K562 (cell line): ENCODE data around the gene INSIG1. TPM values are rescaled to one million over a fixed set of nuclear protein-coding genes. Genes with fewer than 3 reads are reported as not detected.
A peak's percentile ranks its signal among the peaks of the same experiment; 100 is the strongest.

ENCODE experiments used
- CBX8 ChIP-seq: fragments of 200-600 bp; sonication (generic); IDR thresholded peaks from 2 replicates; pipeline ENCODE4 v1.6.1; 2012; ENCODE audit warnings: borderline replicate concordance, mixed run types, low read depth, mild to moderate bottlenecking, moderate library complexity, mixed read lengths, low read length, control low read depth, inconsistent platforms; ENCODE audit not compliant: poor library complexity, severe bottlenecking; ENCODE audit errors: extremely low read depth
- CXXC5 ChIP-seq: fragments of 250-450 bp; sonication (Bioruptor Pico); IDR thresholded peaks from 2 replicates; pipeline ENCODE4 v1.8.0; 2022; ENCODE audit warnings: inconsistent platforms, mild to moderate bottlenecking, moderate library complexity
- ESRRB ChIP-seq: fragments of 250-450 bp; sonication (Bioruptor Pico); IDR thresholded peaks from 2 replicates; pipeline ENCODE4 v1.5.0; 2020; ENCODE audit warnings: mild to moderate bottlenecking, moderate library complexity, borderline replicate concordance
- POLR3A ChIP-seq: IDR thresholded peaks from 2 replicates; pipeline ENCODE4 v1.6.1; 2011; ENCODE audit warnings: borderline replicate concordance, mild to moderate bottlenecking, moderate library complexity; ENCODE audit not compliant: insufficient read length, insufficient read depth; ENCODE audit errors: extremely low read depth
- RHOXF2B ChIP-seq: fragments of 250-450 bp; sonication (Bioruptor Pico); conservative IDR thresholded peaks from 2 replicates; pipeline ENCODE4 v1.5.1; 2021
- ZNF165 ChIP-seq: fragments of 250-450 bp; sonication (Bioruptor Pico); IDR thresholded peaks from 2 replicates; pipeline ENCODE4 v1.4.0; 2020; ENCODE audit warnings: borderline replicate concordance
- ZNF253 ChIP-seq: fragments of 250-450 bp; sonication (Bioruptor Pico); conservative IDR thresholded peaks from 2 replicates; pipeline ENCODE4 v1.6.1; 2021; ENCODE audit warnings: mild to moderate bottlenecking
- ZNF282 ChIP-seq: sonication (generic); formaldehyde crosslinking; IDR thresholded peaks from 2 replicates; pipeline ENCODE4 v1.8.1; 2023; ENCODE audit warnings: missing genetic modification reagents
- polyA plus RNA-seq, 8 experiments: library from polyadenylated mRNA; depleted of rRNA in 4 of 8; stranded (reverse) in 5 of 8; unstranded in 3 of 8; fragments of >200 nt; fragmentation: Nextera tagmentation in 2 of 8; fragmentation: Illumina TruSeq in 1 of 8; extraction: Ambion mirVana in 2 of 8; extraction: Trizol in 1 of 8; gene quantifications; 2 replicates each; pipeline versions ENCODE4 v1.2.1 to v1.2.3, GENCODE V29; 2011 to 2014; ENCODE audit warnings: inconsistent platforms in 1 of 8, missing spikeins in 1 of 8
- total RNA-seq, 7 experiments: library from RNA; depleted of rRNA in 6 of 7; stranded (reverse); fragments of >200 nt in 6 of 7; fragmentation: Illumina TruSeq in 2 of 7; extraction: Trizol in 2 of 7; gene quantifications; 2 replicates each; pipeline versions ENCODE4 v1.2.1 to v1.2.3, GENCODE V29; 2011 to 2021; ENCODE audit warnings: low replicate concordance in 1 of 7
- TF ChIP-seq, protein P1 (sequence below): fragments of 250-450 bp; sonication (Bioruptor Pico); IDR thresholded peaks from 2 replicates; pipeline ENCODE4 v1.4.0; 2020; ENCODE audit warnings: mild to moderate bottlenecking, moderate library complexity, borderline replicate concordance
- TF ChIP-seq, protein P2 (sequence below): fragments of 450-650 bp; conservative IDR thresholded peaks from 2 replicates; pipeline ENCODE4 v1.6.1; 2016; ENCODE audit warnings: missing genetic modification characterization, low read depth, mild to moderate bottlenecking, control low read depth, missing compliant biosample characterization
- TF ChIP-seq, protein P3 (sequence below): fragments of 250-450 bp; sonication (Bioruptor Pico); IDR thresholded peaks from 2 replicates; pipeline ENCODE4 v1.8.0; 2022; ENCODE audit warnings: inconsistent platforms
- TF ChIP-seq, protein P4 (sequence below): sonication (generic); formaldehyde crosslinking; IDR thresholded peaks from 2 replicates; pipeline ENCODE4 v1.8.0; 2022; ENCODE audit warnings: mild to moderate bottlenecking, low read depth, missing genetic modification reagents
- TF ChIP-seq, protein P5 (sequence below): fragments of 250-450 bp; sonication (Bioruptor Pico); IDR thresholded peaks from 2 replicates; pipeline ENCODE4 v1.8.0; 2021; ENCODE audit warnings: moderate library complexity, mild to moderate bottlenecking, inconsistent platforms
- TF ChIP-seq, protein P6 (sequence below): fragments of 250-450 bp; sonication (Bioruptor Pico); IDR thresholded peaks from 2 replicates; pipeline ENCODE4 v1.9.0; 2021; ENCODE audit warnings: mild to moderate bottlenecking
- TF ChIP-seq, protein P7 (sequence below): conservative IDR thresholded peaks from 2 replicates; pipeline ENCODE4 v1.6.1; 2011; ENCODE audit warnings: low read depth, mild to moderate bottlenecking, low read length; ENCODE audit not compliant: control insufficient read depth

The INSIG1 gene
- total and polyA plus RNA-seq, 9 of the 15 experiments (the other 6 are each of a cell fraction or from before 2014, with no cell fraction given) = 57.1 to 787 (median 238) TPM

DNA sequence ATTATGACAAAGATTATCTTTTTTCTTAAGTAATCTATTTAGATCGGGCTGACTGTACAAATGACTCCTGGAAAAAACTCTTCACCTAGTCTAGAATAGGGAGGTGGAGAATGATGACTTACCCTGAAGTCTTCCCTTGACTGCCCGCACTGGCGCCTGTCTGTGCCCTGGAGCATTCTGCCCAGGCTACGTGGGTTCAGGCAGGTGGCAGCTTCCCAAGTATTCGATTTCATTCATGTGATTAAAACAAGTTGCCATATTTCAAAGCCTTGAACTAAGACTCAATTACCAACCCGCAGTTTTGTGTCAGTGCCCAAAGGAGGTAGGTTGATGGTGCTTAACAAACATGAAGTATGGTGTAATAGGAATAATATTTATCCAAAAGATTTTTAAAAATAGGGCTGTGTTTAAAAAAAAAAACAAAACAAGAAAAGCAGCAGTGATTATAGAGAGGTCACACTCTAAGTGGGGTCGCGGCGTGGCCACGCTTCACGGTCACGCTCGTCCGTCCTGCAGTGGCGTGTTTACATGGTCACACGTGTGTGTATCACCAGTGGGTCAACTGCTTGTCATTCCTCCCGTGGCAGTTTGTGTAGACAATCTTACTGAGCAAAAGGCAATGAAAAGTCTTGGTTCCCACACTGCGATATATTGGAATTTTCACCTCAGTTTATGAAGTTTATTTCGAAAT is 10.8 kb downstream of the INSIG1 start (continued):
- no peak for TF ChIP-seq POLR3A
- TF ChIP-seq ZNF253 (CRISPR knock-in tag) = no peak
- TF ChIP-seq, protein P1, sequence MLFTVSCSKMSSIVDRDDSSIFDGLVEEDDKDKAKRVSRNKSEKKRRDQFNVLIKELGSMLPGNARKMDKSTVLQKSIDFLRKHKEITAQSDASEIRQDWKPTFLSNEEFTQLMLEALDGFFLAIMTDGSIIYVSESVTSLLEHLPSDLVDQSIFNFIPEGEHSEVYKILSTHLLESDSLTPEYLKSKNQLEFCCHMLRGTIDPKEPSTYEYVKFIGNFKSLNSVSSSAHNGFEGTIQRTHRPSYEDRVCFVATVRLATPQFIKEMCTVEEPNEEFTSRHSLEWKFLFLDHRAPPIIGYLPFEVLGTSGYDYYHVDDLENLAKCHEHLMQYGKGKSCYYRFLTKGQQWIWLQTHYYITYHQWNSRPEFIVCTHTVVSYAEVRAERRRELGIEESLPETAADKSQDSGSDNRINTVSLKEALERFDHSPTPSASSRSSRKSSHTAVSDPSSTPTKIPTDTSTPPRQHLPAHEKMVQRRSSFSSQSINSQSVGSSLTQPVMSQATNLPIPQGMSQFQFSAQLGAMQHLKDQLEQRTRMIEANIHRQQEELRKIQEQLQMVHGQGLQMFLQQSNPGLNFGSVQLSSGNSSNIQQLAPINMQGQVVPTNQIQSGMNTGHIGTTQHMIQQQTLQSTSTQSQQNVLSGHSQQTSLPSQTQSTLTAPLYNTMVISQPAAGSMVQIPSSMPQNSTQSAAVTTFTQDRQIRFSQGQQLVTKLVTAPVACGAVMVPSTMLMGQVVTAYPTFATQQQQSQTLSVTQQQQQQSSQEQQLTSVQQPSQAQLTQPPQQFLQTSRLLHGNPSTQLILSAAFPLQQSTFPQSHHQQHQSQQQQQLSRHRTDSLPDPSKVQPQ (CRISPR knock-in tag) = no peak
- TF ChIP-seq, protein P2, sequence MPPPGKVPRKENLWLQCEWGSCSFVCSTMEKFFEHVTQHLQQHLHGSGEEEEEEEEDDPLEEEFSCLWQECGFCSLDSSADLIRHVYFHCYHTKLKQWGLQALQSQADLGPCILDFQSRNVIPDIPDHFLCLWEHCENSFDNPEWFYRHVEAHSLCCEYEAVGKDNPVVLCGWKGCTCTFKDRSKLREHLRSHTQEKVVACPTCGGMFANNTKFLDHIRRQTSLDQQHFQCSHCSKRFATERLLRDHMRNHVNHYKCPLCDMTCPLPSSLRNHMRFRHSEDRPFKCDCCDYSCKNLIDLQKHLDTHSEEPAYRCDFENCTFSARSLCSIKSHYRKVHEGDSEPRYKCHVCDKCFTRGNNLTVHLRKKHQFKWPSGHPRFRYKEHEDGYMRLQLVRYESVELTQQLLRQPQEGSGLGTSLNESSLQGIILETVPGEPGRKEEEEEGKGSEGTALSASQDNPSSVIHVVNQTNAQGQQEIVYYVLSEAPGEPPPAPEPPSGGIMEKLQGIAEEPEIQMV (tag) = no peak
- no peak for TF ChIP-seq ESRRB (CRISPR knock-in tag)
- no peak for TF ChIP-seq CBX8
- TF ChIP-seq, protein P3, sequence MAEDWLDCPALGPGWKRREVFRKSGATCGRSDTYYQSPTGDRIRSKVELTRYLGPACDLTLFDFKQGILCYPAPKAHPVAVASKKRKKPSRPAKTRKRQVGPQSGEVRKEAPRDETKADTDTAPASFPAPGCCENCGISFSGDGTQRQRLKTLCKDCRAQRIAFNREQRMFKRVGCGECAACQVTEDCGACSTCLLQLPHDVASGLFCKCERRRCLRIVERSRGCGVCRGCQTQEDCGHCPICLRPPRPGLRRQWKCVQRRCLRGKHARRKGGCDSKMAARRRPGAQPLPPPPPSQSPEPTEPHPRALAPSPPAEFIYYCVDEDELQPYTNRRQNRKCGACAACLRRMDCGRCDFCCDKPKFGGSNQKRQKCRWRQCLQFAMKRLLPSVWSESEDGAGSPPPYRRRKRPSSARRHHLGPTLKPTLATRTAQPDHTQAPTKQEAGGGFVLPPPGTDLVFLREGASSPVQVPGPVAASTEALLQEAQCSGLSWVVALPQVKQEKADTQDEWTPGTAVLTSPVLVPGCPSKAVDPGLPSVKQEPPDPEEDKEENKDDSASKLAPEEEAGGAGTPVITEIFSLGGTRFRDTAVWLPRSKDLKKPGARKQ (CRISPR knock-in tag) = no peak
- TF ChIP-seq, protein P4, sequence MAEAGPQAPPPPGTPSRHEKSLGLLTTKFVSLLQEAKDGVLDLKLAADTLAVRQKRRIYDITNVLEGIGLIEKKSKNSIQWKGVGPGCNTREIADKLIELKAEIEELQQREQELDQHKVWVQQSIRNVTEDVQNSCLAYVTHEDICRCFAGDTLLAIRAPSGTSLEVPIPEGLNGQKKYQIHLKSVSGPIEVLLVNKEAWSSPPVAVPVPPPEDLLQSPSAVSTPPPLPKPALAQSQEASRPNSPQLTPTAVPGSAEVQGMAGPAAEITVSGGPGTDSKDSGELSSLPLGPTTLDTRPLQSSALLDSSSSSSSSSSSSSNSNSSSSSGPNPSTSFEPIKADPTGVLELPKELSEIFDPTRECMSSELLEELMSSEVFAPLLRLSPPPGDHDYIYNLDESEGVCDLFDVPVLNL (CRISPR knock-in tag) = no peak
- TF ChIP-seq ZNF165 (CRISPR knock-in tag) = no peak
- TF ChIP-seq CXXC5 (CRISPR knock-in tag) = no peak
- TF ChIP-seq, protein P5, sequence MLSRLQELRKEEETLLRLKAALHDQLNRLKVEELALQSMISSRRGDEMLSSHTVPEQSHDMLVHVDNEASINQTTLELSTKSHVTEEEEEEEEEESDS (CRISPR knock-in tag) = no peak
- TF ChIP-seq ZNF282 = no peak
- TF ChIP-seq RHOXF2B (CRISPR knock-in tag) = no peak
- TF ChIP-seq, protein P6, sequence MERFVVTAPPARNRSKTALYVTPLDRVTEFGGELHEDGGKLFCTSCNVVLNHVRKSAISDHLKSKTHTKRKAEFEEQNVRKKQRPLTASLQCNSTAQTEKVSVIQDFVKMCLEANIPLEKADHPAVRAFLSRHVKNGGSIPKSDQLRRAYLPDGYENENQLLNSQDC (CRISPR knock-in tag) = 0 out of 2 replicates have a peak, but pooled peaks have one; percentile 28
- TF ChIP-seq, protein P7, sequence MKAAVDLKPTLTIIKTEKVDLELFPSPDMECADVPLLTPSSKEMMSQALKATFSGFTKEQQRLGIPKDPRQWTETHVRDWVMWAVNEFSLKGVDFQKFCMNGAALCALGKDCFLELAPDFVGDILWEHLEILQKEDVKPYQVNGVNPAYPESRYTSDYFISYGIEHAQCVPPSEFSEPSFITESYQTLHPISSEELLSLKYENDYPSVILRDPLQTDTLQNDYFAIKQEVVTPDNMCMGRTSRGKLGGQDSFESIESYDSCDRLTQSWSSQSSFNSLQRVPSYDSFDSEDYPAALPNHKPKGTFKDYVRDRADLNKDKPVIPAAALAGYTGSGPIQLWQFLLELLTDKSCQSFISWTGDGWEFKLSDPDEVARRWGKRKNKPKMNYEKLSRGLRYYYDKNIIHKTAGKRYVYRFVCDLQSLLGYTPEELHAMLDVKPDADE = no peak
